H9 (cell line): ENCODE data around the gene CFAP65. TPM values are rescaled to one million over a fixed set of nuclear protein-coding genes. Genes with fewer than 3 reads are reported as not detected.

Experiments used
- DNase-seq: peaks from one replicate; pipeline ENCODE4 v3.0.0-alpha.2; 2017
- H2AFZ ChIP-seq: one replicate; pipeline ENCODE4 v1.6.1; 2013; ENCODE audit warnings: mild to moderate bottlenecking, low read length, control low read depth, moderate library complexity
- H2AK5ac ChIP-seq: 2 replicates; pipeline ENCODE4 v1.6.1; 2013; ENCODE audit warnings: low read length, control low read depth, mixed read lengths; ENCODE audit not compliant: insufficient read length
- H2BK120ac ChIP-seq: one replicate; pipeline ENCODE4 v1.6.1; 2013; ENCODE audit warnings: low read depth, mild to moderate bottlenecking, low read length, control low read depth, inconsistent platforms; ENCODE audit not compliant: poor library complexity, severe bottlenecking
- H2BK12ac ChIP-seq: 2 replicates; pipeline ENCODE4 v1.6.1; 2013; ENCODE audit warnings: low read length, control low read depth, mixed read lengths, low read depth; ENCODE audit not compliant: insufficient read length
- H2BK15ac ChIP-seq: 2 replicates; pipeline ENCODE4 v1.6.1; 2013; ENCODE audit warnings: low read depth, low read length, control low read depth
- H2BK20ac ChIP-seq: one replicate; pipeline ENCODE4 v1.6.1; 2013; ENCODE audit warnings: low read depth, mild to moderate bottlenecking, low read length, control low read depth, inconsistent platforms; ENCODE audit not compliant: poor library complexity, severe bottlenecking
- H2BK5ac ChIP-seq: 2 replicates; pipeline ENCODE4 v1.6.1; 2013; ENCODE audit warnings: low read length, control low read depth, mixed read lengths; ENCODE audit not compliant: insufficient read length
- H3K14ac ChIP-seq: 2 replicates; pipeline ENCODE4 v1.6.1; 2013; ENCODE audit warnings: low read length, control low read depth; ENCODE audit not compliant: insufficient read depth
- H3K18ac ChIP-seq: 2 replicates; pipeline ENCODE4 v1.6.1; 2013; ENCODE audit warnings: low read depth, mild to moderate bottlenecking, mixed read lengths, low read length, control low read depth; ENCODE audit not compliant: insufficient read length
- H3K23ac ChIP-seq: 2 replicates; pipeline ENCODE4 v1.6.1; 2013; ENCODE audit warnings: low read length, control low read depth, mixed read lengths, low read depth; ENCODE audit not compliant: insufficient read length
- H3K23me2 ChIP-seq: 2 replicates; pipeline ENCODE4 v1.6.1; 2013; ENCODE audit warnings: low read depth, mild to moderate bottlenecking, mixed read lengths, low read length, control low read depth; ENCODE audit not compliant: insufficient read length, poor library complexity, severe bottlenecking
- H3K27ac ChIP-seq: 2 replicates; pipeline ENCODE4 v1.5.1; 2013; ENCODE audit warnings: low read length, control low read depth, mixed read lengths, low read depth; ENCODE audit not compliant: insufficient read length
- H3K27me3 ChIP-seq: 2 replicates; pipeline ENCODE4 v1.6.1; 2013; ENCODE audit warnings: low read length, control low read depth, inconsistent platforms; ENCODE audit not compliant: insufficient read depth
- H3K4ac ChIP-seq: 2 replicates; pipeline ENCODE4 v1.6.1; 2013; ENCODE audit warnings: low read depth, mild to moderate bottlenecking, control low read depth, inconsistent platforms, low read length, moderate library complexity
- H3K4me1 ChIP-seq: 2 replicates; pipeline ENCODE4 v1.6.1; 2013; ENCODE audit warnings: low read length, control low read depth, inconsistent platforms; ENCODE audit not compliant: insufficient read depth
- H3K4me2 ChIP-seq: 2 replicates; pipeline ENCODE4 v1.6.1; 2013; ENCODE audit warnings: low read length, control low read depth, mixed read lengths; ENCODE audit not compliant: insufficient read length, insufficient read depth
- H3K56ac ChIP-seq: 2 replicates; pipeline ENCODE4 v1.6.1; 2013; ENCODE audit warnings: low read depth, mild to moderate bottlenecking, mixed read lengths, low read length, control low read depth; ENCODE audit not compliant: insufficient read length
- H3K79me1 ChIP-seq: 2 replicates; pipeline ENCODE4 v1.6.1; 2013; ENCODE audit warnings: low read depth, mild to moderate bottlenecking, moderate library complexity, low read length, control low read depth, inconsistent platforms; ENCODE audit not compliant: insufficient read depth, poor library complexity, severe bottlenecking
- H3K79me2 ChIP-seq: 2 replicates; pipeline ENCODE4 v1.6.1; 2013; ENCODE audit warnings: low read length, control low read depth, inconsistent platforms; ENCODE audit not compliant: insufficient read depth
- H3K9ac ChIP-seq: 2 replicates; pipeline ENCODE4 v1.6.1; 2013; ENCODE audit warnings: low read length, control low read depth, mixed read lengths; ENCODE audit not compliant: insufficient read length; ENCODE audit errors: extremely low read depth
- H3K9me3 ChIP-seq: one replicate; pipeline ENCODE4 v1.6.1; 2013; ENCODE audit warnings: low read depth, low read length, inconsistent platforms; ENCODE audit not compliant: control insufficient read depth
- H3T11ph ChIP-seq: one replicate; pipeline ENCODE4 v1.6.1; 2013; ENCODE audit warnings: mild to moderate bottlenecking, low read length, control low read depth, inconsistent platforms
- H4K20me1 ChIP-seq: one replicate; pipeline ENCODE4 v1.6.1; 2013; ENCODE audit not compliant: control insufficient read depth, insufficient read length, insufficient read depth
- H4K5ac ChIP-seq: 2 replicates; pipeline ENCODE4 v1.6.1; 2013; ENCODE audit warnings: low read depth, mild to moderate bottlenecking, mixed read lengths, low read length, control low read depth; ENCODE audit not compliant: insufficient read length
- H4K8ac ChIP-seq: replicated peaks from 2 replicates; pipeline ENCODE4 v1.6.1; 2013; ENCODE audit warnings: low read length, control low read depth, mixed read lengths, low read depth; ENCODE audit not compliant: insufficient read length
- H4K91ac ChIP-seq: 2 replicates; pipeline ENCODE4 v1.6.1; 2013; ENCODE audit warnings: low read depth, mild to moderate bottlenecking, moderate library complexity, mixed read lengths, low read length, control low read depth; ENCODE audit not compliant: insufficient read length
- H3K27ac Mint-ChIP-seq, 3 experiments: 2 replicates in 2 of 3; 3 replicates in 1 of 3; pipeline ENCODE4 v1.8.0; 2020 to 2021; ENCODE audit warnings: mixed read lengths in 3 of 3, mild to moderate bottlenecking in 1 of 3, moderate library complexity in 1 of 3
- H3K27me3 Mint-ChIP-seq: 2 replicates; pipeline ENCODE4 v1.8.0; 2021; ENCODE audit warnings: low read depth, mild to moderate bottlenecking, moderate library complexity, mixed read lengths
- H3K36me3 Mint-ChIP-seq, 3 experiments: 2 replicates in 2 of 3; 3 replicates in 1 of 3; pipeline ENCODE4 v1.8.0; 2020 to 2021; ENCODE audit warnings: low read depth in 3 of 3, mixed read lengths in 3 of 3; ENCODE audit not compliant: insufficient read depth in 1 of 3
- H3K4me1 Mint-ChIP-seq, 2 experiments: 2 replicates each; pipeline ENCODE4 v1.8.0; 2020; ENCODE audit warnings: mixed read lengths in 2 of 2
- H3K4me3 Mint-ChIP-seq, 2 experiments: 2 replicates in 1 of 2; 3 replicates in 1 of 2; pipeline ENCODE4 v1.8.0; 2020 to 2021; ENCODE audit warnings: mild to moderate bottlenecking in 2 of 2, mixed read lengths in 2 of 2, moderate library complexity in 1 of 2
- H3K9me3 Mint-ChIP-seq, 2 experiments: 2 replicates in 1 of 2; 3 replicates in 1 of 2; pipeline ENCODE4 v1.8.0; 2020; ENCODE audit warnings: mild to moderate bottlenecking in 2 of 2, mixed read lengths in 2 of 2, moderate library complexity in 1 of 2
- WGBS: extraction: QIAGEN DNeasy Blood & Tissue Kit; methylation state at CpG from one replicate; pipeline ENCODE4 v1.1.7; 2013; ENCODE audit warnings: missing lambda C conversion rate, low lambda C conversion rate, mixed read lengths; ENCODE audit not compliant: insufficient read length; ENCODE audit errors: extremely low coverage; 5-methylcytosine and 5-hydroxymethylcytosine counted together
- total RNA-seq: library from RNA; stranded (reverse); gene quantifications from 2 replicates; pipeline ENCODE4 v1.2.1, GENCODE V29; 2021
- TF ChIP-seq, protein P1 (sequence below): fragments of 200-600 bp; sonication (generic); conservative IDR thresholded peaks from 3 replicates; pipeline ENCODE4 v1.8.0; 2021; ENCODE audit warnings: antibody characterized with exemption, mild to moderate bottlenecking

Gene CFAP65
- total RNA-seq, 1 experiment from 2014 or later, result 0.20 TPM

DNA sequence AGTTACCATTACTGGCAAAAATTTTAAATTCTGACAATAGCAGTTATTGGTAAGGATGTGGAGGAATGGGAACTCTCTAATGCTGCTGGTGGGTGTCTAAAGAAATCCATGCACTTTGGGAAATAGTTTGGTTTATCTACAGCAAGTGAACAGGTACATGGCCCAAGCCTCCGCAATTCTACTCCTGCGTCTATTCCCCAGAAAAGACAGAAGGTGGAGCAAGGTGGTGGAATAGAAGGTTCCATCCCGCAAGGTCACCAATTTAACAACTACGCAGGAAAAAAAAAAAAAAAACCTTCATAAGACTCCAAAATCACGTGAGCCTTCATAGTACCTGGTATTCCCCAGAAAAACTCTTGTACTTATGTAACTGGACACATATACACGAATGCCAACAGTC lies 6.5 kb downstream of the CFAP65 start:
- Histone ChIP-seq H3K23ac (no peak overlapping the region), H3K27me3 (no peaks in the 10 kb centered on the region), H3K79me1 (no peaks in the 10 kb centered on the region), H3K4ac (no peak overlapping the region), H2BK120ac (no peak overlapping the region), H4K91ac (no peak overlapping the region), H3T11ph (no peak overlapping the region), H3K27ac (no peak overlapping the region), H2AK5ac (no peak overlapping the region), H2AFZ (no peak overlapping the region), H3K79me2 (no peaks in the 10 kb centered on the region), H4K5ac (no peak overlapping the region), H2BK5ac (no peak overlapping the region), H2BK15ac (no peak overlapping the region), H3K23me2 (no peaks in the 10 kb centered on the region), H4K20me1 (no peaks in the 10 kb centered on the region), H2BK12ac (no peak overlapping the region), H3K18ac (no peak overlapping the region), H4K8ac (no peak overlapping the region), H3K56ac (no peak overlapping the region), H3K14ac (no peak overlapping the region), H3K4me1 (no peaks in the 10 kb centered on the region), H3K4me2 (no peak overlapping the region), H3K9ac (no peak overlapping the region), H3K9me3 (no peaks in the 10 kb centered on the region), H2BK20ac (no peak overlapping the region)
- no peak for DNase-seq
- Mint-ChIP-seq H3K27ac (no peak overlapping the region), H3K27me3 (peaks cover 50% of the 10 kb centered on the region), H3K36me3 (no peaks in the 10 kb centered on the region), H3K4me1 (peaks cover 2 to 3% of the 10 kb centered on the region in 2 experiments), H3K9me3 (no peaks in the 10 kb centered on the region), H3K4me3 (no peak overlapping the region)
- TF ChIP-seq, protein P1, sequence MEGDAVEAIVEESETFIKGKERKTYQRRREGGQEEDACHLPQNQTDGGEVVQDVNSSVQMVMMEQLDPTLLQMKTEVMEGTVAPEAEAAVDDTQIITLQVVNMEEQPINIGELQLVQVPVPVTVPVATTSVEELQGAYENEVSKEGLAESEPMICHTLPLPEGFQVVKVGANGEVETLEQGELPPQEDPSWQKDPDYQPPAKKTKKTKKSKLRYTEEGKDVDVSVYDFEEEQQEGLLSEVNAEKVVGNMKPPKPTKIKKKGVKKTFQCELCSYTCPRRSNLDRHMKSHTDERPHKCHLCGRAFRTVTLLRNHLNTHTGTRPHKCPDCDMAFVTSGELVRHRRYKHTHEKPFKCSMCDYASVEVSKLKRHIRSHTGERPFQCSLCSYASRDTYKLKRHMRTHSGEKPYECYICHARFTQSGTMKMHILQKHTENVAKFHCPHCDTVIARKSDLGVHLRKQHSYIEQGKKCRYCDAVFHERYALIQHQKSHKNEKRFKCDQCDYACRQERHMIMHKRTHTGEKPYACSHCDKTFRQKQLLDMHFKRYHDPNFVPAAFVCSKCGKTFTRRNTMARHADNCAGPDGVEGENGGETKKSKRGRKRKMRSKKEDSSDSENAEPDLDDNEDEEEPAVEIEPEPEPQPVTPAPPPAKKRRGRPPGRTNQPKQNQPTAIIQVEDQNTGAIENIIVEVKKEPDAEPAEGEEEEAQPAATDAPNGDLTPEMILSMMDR, result peak; percentile 23; the same call in 1 of the 3 replicates
- WGBS, result no CpG with 5 or more reads among the region's 6 CpGs
